Measurements from ENCODE around the gene TOX3. TPM values are rescaled to one million over a fixed set of nuclear protein-coding genes. Genes with fewer than 3 reads are reported as not detected.

TOX3 gene
- total RNA-seq, 4 donors from 2014 or later, result 0.12 to 4.8 (median 2.0) TPM; not detected in 1

DNA sequence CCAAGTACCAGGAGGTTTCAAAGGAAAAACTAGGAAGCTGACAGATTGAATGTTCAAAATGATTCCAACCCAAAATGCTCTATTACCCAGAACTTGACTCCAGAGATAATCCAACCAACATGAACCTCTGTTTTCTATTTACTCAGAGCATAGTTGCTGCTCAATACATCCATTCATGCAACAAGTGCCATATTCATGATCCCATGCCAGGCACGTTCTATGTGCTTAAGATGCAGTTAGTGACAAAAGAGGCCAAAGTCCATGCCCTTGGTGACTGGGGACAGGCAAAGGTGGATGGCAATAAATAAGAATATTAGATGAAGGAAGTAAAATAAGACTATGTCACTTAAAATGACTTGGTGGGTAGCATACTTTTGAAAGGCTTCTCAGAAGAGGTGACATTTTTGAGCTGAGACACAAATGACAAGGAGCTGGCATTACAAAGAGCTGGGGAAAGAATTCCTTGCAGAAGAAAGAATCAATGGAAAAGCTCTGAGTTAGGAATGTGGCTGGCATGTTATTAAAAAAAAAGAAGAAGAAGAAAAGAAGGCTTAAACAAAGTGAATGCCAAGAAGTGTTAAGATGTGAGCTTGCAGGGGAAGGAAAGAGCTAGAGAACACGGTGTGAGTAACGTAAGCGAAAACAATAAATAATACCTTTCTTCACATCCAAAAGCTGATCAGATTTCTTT is 34.5 kb downstream of the TOX3 start:
- Histone ChIP-seq H3K9me3 (no peaks in the 10 kb centered on the region), H3K4me1 (no peaks in the 10 kb centered on the region), H3K27me3 (no peaks in the 10 kb centered on the region), H3K36me3 (no peaks in the 10 kb centered on the region), H3K4me3 (no peak overlapping the region), H3K27ac (no peak overlapping the region)
- ATAC-seq, result no peak
- TF ChIP-seq POLR2A (IDR thresholded peaks at IDR 0.05), result no peak
- no peak for TF ChIP-seq EP300 (IDR thresholded peaks at IDR 0.05)
- TF ChIP-seq, protein P1, sequence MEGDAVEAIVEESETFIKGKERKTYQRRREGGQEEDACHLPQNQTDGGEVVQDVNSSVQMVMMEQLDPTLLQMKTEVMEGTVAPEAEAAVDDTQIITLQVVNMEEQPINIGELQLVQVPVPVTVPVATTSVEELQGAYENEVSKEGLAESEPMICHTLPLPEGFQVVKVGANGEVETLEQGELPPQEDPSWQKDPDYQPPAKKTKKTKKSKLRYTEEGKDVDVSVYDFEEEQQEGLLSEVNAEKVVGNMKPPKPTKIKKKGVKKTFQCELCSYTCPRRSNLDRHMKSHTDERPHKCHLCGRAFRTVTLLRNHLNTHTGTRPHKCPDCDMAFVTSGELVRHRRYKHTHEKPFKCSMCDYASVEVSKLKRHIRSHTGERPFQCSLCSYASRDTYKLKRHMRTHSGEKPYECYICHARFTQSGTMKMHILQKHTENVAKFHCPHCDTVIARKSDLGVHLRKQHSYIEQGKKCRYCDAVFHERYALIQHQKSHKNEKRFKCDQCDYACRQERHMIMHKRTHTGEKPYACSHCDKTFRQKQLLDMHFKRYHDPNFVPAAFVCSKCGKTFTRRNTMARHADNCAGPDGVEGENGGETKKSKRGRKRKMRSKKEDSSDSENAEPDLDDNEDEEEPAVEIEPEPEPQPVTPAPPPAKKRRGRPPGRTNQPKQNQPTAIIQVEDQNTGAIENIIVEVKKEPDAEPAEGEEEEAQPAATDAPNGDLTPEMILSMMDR (IDR thresholded peaks at IDR 0.05), result no peak
- no peak for TF ChIP-seq POLR2AphosphoS5 (IDR thresholded peaks at IDR 0.05)
- WGBS, 2 donors (ENCODE audit: low coverage in 1 of 2), result 72 to 87% methylated on average over 4 of the region's 4 CpGs

DNA sequence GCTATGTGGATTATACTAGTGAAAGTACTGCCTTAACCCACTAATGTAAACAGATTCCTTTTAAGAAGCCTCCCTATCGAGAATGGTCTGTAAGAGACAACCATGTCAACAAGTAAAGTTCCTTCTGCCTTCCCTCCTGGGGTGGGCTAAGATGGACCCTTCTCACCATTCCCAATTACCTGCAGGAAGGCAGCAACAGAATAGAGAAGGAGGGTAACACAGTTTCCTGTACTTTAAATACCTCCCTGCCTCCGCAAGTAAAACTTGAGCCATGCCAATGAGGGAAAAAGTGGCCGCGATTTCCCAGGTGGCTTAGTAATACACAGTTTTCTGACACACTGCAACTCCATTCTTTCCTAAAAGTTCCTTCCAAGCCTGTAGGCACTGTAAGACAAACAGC is 45.2 kb downstream of the TOX3 start:
- H3K27me3 ChIP-seq, result no peaks in the 10 kb centered on the region
- no peak overlapping the region for H3K4me3 ChIP-seq
- no peaks in the 10 kb centered on the region for H3K9me3 ChIP-seq
- WGBS, 2 donors (ENCODE audit: low coverage in 1 of 2), result 71% methylated on average over 3 of the region's 4 CpGs; no CpG with 5 or more reads in 1 of the 2 donors
- peaks cover 0 to 6% (median 0%) of the 10 kb centered on the region in 3 donors for H3K4me1 ChIP-seq
- H3K36me3 ChIP-seq, result no peaks in the 10 kb centered on the region
- H3K27ac ChIP-seq, result no peak overlapping the region
- TF ChIP-seq EP300 (IDR thresholded peaks at IDR 0.05) (no peak), POLR2AphosphoS5 (IDR thresholded peaks at IDR 0.05) (no peak), POLR2A (IDR thresholded peaks at IDR 0.05) (no peak)
- TF ChIP-seq, protein P1 (IDR thresholded peaks at IDR 0.05), result no peak
- no peak for ATAC-seq

- no peaks in the 10 kb centered on the region for H3K27me3 ChIP-seq
- TF ChIP-seq, protein P1 (IDR thresholded peaks at IDR 0.05), result no peak
- TF ChIP-seq POLR2A (IDR thresholded peaks at IDR 0.05) (no peak), POLR2AphosphoS5 (IDR thresholded peaks at IDR 0.05) (no peak), EP300 (IDR thresholded peaks at IDR 0.05) (no peak)
- no peak overlapping the region for H3K27ac ChIP-seq
- no peaks in the 10 kb centered on the region for H3K9me3 ChIP-seq
- H3K4me1 ChIP-seq, result peaks cover 0 to 11% (median 0%) of the 10 kb centered on the region in 3 donors
- H3K36me3 ChIP-seq, result no peaks in the 10 kb centered on the region
- no peak for ATAC-seq
- no peak overlapping the region for H3K4me3 ChIP-seq
Observed at GRCh38 chr16:52500963-52501362, 46.0 kb downstream of the TOX3 start.

DNA sequence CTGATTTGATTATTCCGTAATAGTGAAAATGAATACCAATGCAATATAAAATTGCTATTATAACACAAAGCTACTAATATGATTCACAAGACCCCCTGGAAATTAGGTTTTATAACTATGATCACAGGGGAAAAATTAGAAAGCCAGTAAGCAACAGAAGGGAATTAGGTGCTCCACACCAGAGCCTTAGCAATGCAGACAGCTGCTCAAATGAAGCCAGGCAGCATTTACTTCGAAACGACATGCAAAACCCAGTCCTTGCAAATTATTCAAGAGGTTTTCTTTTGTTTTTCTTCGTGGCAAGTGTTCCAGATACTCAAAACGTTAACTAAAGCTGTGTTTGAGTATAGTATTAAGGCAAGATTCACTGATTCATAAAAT is 47.9 kb downstream of the TOX3 start:
- H3K27ac ChIP-seq, result no peak overlapping the region
- no peaks in the 10 kb centered on the region for H3K9me3 ChIP-seq

More for the DNA sequence above, 47.9 kb downstream of the TOX3 start:
- Histone ChIP-seq H3K27me3 (no peaks in the 10 kb centered on the region), H3K36me3 (no peaks in the 10 kb centered on the region), H3K4me3 (no peak overlapping the region), H3K4me1 (peaks cover 0 to 11% (median 0%) of the 10 kb centered on the region in 3 donors)
- WGBS, 2 donors (ENCODE audit: low coverage in 1 of 2), result 59 to 78% methylated on average over 5 of the region's 5 CpGs
- ATAC-seq, result no peak
- TF ChIP-seq POLR2AphosphoS5 (IDR thresholded peaks at IDR 0.05) (no peak), EP300 (IDR thresholded peaks at IDR 0.05) (no peak), POLR2A (IDR thresholded peaks at IDR 0.05) (no peak)
- TF ChIP-seq, protein P1 (IDR thresholded peaks at IDR 0.05), result no peak

All from gastroesophageal sphincter (tissue), 4 donors.